Measurements from ENCODE around the gene CYBC1. TPM values are rescaled to one million over a fixed set of nuclear protein-coding genes. Genes with fewer than 3 reads are reported as not detected.

Gene CYBC1
- total RNA-seq, 1 experiment from 2014 or later, result 95.4 TPM

DNA sequence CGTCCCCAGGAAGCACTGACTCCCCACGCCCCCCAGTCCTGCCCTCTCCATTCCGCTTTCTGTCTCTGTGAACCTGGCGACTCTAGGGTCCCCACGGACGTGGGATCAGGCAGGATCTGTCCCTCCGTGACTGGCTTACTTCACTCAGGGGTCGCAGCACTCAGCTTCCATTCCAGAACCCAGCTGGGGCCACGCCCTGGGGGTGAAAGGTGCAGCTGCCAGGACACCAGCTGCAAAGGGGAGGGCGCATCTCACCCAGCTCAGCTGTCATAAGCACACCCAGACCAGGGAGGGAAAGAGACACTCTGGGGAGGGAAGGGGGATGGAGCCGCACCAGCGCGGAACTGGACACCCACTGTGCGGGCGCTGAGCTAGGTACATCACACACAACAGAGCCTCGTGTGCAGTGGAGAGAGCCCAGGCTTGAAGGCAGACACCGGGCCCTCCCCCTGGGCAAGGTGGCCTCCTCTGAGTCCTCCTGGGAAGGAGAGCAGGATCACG, 50.9 kb downstream of the CYBC1 start:
- no peak for TF ChIP-seq CBX3 (IDR thresholded peaks at IDR 0.05; ENCODE audit: low read depth)
- TF ChIP-seq, protein P1, sequence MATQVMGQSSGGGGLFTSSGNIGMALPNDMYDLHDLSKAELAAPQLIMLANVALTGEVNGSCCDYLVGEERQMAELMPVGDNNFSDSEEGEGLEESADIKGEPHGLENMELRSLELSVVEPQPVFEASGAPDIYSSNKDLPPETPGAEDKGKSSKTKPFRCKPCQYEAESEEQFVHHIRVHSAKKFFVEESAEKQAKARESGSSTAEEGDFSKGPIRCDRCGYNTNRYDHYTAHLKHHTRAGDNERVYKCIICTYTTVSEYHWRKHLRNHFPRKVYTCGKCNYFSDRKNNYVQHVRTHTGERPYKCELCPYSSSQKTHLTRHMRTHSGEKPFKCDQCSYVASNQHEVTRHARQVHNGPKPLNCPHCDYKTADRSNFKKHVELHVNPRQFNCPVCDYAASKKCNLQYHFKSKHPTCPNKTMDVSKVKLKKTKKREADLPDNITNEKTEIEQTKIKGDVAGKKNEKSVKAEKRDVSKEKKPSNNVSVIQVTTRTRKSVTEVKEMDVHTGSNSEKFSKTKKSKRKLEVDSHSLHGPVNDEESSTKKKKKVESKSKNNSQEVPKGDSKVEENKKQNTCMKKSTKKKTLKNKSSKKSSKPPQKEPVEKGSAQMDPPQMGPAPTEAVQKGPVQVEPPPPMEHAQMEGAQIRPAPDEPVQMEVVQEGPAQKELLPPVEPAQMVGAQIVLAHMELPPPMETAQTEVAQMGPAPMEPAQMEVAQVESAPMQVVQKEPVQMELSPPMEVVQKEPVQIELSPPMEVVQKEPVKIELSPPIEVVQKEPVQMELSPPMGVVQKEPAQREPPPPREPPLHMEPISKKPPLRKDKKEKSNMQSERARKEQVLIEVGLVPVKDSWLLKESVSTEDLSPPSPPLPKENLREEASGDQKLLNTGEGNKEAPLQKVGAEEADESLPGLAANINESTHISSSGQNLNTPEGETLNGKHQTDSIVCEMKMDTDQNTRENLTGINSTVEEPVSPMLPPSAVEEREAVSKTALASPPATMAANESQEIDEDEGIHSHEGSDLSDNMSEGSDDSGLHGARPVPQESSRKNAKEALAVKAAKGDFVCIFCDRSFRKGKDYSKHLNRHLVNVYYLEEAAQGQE (IDR thresholded peaks at IDR 0.05; ENCODE audit: low read depth), result no peak
- TF ChIP-seq, protein P2, sequence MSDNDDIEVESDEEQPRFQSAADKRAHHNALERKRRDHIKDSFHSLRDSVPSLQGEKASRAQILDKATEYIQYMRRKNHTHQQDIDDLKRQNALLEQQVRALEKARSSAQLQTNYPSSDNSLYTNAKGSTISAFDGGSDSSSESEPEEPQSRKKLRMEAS (IDR thresholded peaks at IDR 0.05), result no peak
- no peak for TF ChIP-seq FOSL1 (IDR thresholded peaks at IDR 0.05; ENCODE audit: low read depth)
- TF ChIP-seq SRF (IDR thresholded peaks at IDR 0.05; ENCODE audit: low read depth), result no peak
- no peak for TF ChIP-seq EZH2 (IDR thresholded peaks at IDR 0.05)
- TF ChIP-seq ELF1 (IDR thresholded peaks at IDR 0.05; ENCODE audit: borderline replicate concordance, low read depth), result no peak
- no peak for TF ChIP-seq RAD21 (IDR thresholded peaks at IDR 0.05; ENCODE audit: low read depth)
- TF ChIP-seq EGR1 (IDR thresholded peaks at IDR 0.05; ENCODE audit: low read depth), result no peak
- H3K79me2 ChIP-seq (ENCODE audit: insufficient read depth, low read length), result no peaks in the 10 kb centered on the region
- H3K9me2 ChIP-seq (ENCODE audit: insufficient read depth), result no peaks in the 10 kb centered on the region
- H3K4me3 ChIP-seq (replicated peaks in 1 of 2; ENCODE audit: low read depth in 1 of 2, low read length in 2 of 2), result no peak overlapping the region
- peaks cover 0 to 9% of the 10 kb centered on the region in 2 experiments; a peak in 2 of 4 replicates for H3K4me1 ChIP-seq (ENCODE audit: control insufficient read depth in 1 of 2, insufficient read depth in 2 of 2, low read length in 2 of 2)
- H3K4me2 ChIP-seq (ENCODE audit: low read length), result no peak overlapping the region
- H3K27ac ChIP-seq (ENCODE audit: low read depth, low read length), result no peak overlapping the region
- RAD21 ChIA-PET (ENCODE audit: low non-redundant PET in 1 of 2, low total read pairs in 2 of 2, uncharacterized antibody in 2 of 2, unreplicated experiment in 2 of 2), result interaction anchor here in 1 of 2 experiments (0.6 kb wide), 1 partner anchor 53 kb away, joined by 3 read pairs; no protein-coding TSS in a partner anchor
- no peak overlapping the region for H2AFZ ChIP-seq (ENCODE audit: low read depth, low read length, poor library complexity, severe bottlenecking)
- CTCF ChIA-PET, result no interaction called here
- H3K27me3 ChIP-seq (ENCODE audit: insufficient read depth, low read length), result no peaks in the 10 kb centered on the region
- no peaks in the 10 kb centered on the region for H4K20me1 ChIP-seq (ENCODE audit: insufficient read depth)
- no peaks in the 10 kb centered on the region for H3K9me3 ChIP-seq (ENCODE audit: control insufficient read depth in 1 of 2, insufficient read depth in 1 of 2, low read depth in 1 of 2, low read length in 2 of 2)
- H3K36me3 ChIP-seq (ENCODE audit: control insufficient read depth in 1 of 2, insufficient read depth in 2 of 2, low read length in 2 of 2), result peaks cover 7 to 9% of the 10 kb centered on the region in 2 experiments; a peak in 2 of 4 replicates
- BruUV-seq (replicated peaks), result no TSS peak
- no peak overlapping the region for H3K9ac ChIP-seq (ENCODE audit: low read length)
- ATAC-seq (no peak), DNase-seq (ENCODE audit: low read depth, low spot score) (no peak)
- POLR2A ChIA-PET, result no interaction called here
- intact Hi-C loops (cut with micrococcal nuclease), result no loop called here

All from HCT116 (cell line).